HepG2 (cell line): ENCODE results near the gene CPPED1. TPM values are rescaled to one million over a fixed set of nuclear protein-coding genes. Genes with fewer than 3 reads are reported as not detected.

Experiments used
- ARNTL ChIP-seq: sonication (generic); formaldehyde crosslinking; IDR thresholded peaks from 2 replicates; pipeline ENCODE4 v1.4.0; 2020; ENCODE audit warnings: mild to moderate bottlenecking, missing genetic modification reagents
- FOXA1 ChIP-seq, 2 experiments: fragments of 450-650 bp in 1 of 2; sonication (generic) in 1 of 2; formaldehyde crosslinking in 1 of 2; IDR thresholded peaks; 2 replicates each; pipeline versions ENCODE4 v1.4.0 to v1.6.1; 2016 to 2020; ENCODE audit warnings: missing genetic modification reagents in 1 of 2
- FOXJ3 ChIP-seq: sonication (generic); formaldehyde crosslinking; IDR thresholded peaks from 2 replicates; pipeline ENCODE4 v1.4.0; 2020; ENCODE audit warnings: missing genetic modification reagents, mild to moderate bottlenecking, borderline replicate concordance
- GATAD2A ChIP-seq: IDR thresholded peaks from 2 replicates; pipeline ENCODE4 v1.6.1; 2016
- HBP1 ChIP-seq: IDR thresholded peaks from 2 replicates; pipeline ENCODE4 v1.6.1; 2016; ENCODE audit warnings: low read depth, control low read depth
- HIC2 ChIP-seq: sonication (generic); formaldehyde crosslinking; IDR thresholded peaks from 2 replicates; pipeline ENCODE4 v1.9.0; 2022; ENCODE audit warnings: low read depth, missing genetic modification reagents
- KLF9 ChIP-seq: IDR thresholded peaks from 2 replicates; pipeline ENCODE4 v1.6.1; 2016; ENCODE audit warnings: low read depth
- MZF1 ChIP-seq: sonication (generic); formaldehyde crosslinking; IDR thresholded peaks from 2 replicates; pipeline ENCODE4 v1.8.1; 2023; ENCODE audit warnings: mild to moderate bottlenecking, missing genetic modification reagents, borderline replicate concordance
- NAIF1 ChIP-seq: sonication (generic); formaldehyde crosslinking; IDR thresholded peaks from 2 replicates; pipeline ENCODE4 v1.5.0; 2020; ENCODE audit warnings: mild to moderate bottlenecking, missing genetic modification reagents, borderline replicate concordance
- NFKB2 ChIP-seq: sonication (generic); formaldehyde crosslinking; IDR thresholded peaks from 2 replicates; pipeline ENCODE4 v1.4.0; 2020; ENCODE audit warnings: missing genetic modification reagents, borderline replicate concordance
- RAD21 ChIP-seq: fragments of 450-650 bp; formaldehyde crosslinking; IDR thresholded peaks from 2 replicates; pipeline ENCODE4 v1.5.0; 2020; ENCODE audit warnings: mild to moderate bottlenecking
- SETDB1 ChIP-seq: sonication (generic); formaldehyde crosslinking; IDR thresholded peaks from 2 replicates; pipeline ENCODE4 v1.5.1; 2020; ENCODE audit warnings: missing genetic modification reagents, mild to moderate bottlenecking, borderline replicate concordance
- SP1 ChIP-seq, 2 experiments: fragments of 450-650 bp in 1 of 2; sonication (generic) in 1 of 2; formaldehyde crosslinking in 1 of 2; IDR thresholded peaks; 2 replicates each; pipeline versions ENCODE4 v1.4.0 to v1.6.1; 2016 to 2020; ENCODE audit warnings: missing genetic modification reagents in 1 of 2
- STAT5B ChIP-seq: sonication (generic); formaldehyde crosslinking; IDR thresholded peaks from 2 replicates; pipeline ENCODE4 v1.4.0; 2020; ENCODE audit warnings: missing genetic modification reagents
- TGIF2 ChIP-seq: IDR thresholded peaks from 2 replicates; pipeline ENCODE4 v1.6.1; 2016; ENCODE audit warnings: control low read depth, missing compliant biosample characterization
- THAP11 ChIP-seq: IDR thresholded peaks from 2 replicates; pipeline ENCODE4 v1.6.1; 2016; ENCODE audit warnings: missing biosample characterization, missing genetic modification reagents
- THYN1 ChIP-seq: sonication (generic); formaldehyde crosslinking; IDR thresholded peaks from 2 replicates; pipeline ENCODE4 v1.8.1; 2023; ENCODE audit warnings: low read depth, mild to moderate bottlenecking, moderate library complexity, missing genetic modification reagents, borderline replicate concordance
- YEATS2 ChIP-seq: sonication (generic); formaldehyde crosslinking; IDR thresholded peaks from 2 replicates; pipeline ENCODE4 v1.4.0; 2020; ENCODE audit warnings: missing genetic modification reagents, borderline replicate concordance
- ZNF333 ChIP-seq: sonication (generic); formaldehyde crosslinking; IDR thresholded peaks from 2 replicates; pipeline ENCODE4 v1.4.0; 2020; ENCODE audit warnings: mild to moderate bottlenecking, missing genetic modification reagents, borderline replicate concordance
- ZNF547 ChIP-seq: sonication (generic); formaldehyde crosslinking; IDR thresholded peaks from 2 replicates; pipeline ENCODE4 v1.5.1; 2020; ENCODE audit warnings: mild to moderate bottlenecking, missing genetic modification reagents
- ZNF670 ChIP-seq: sonication (generic); formaldehyde crosslinking; IDR thresholded peaks from 2 replicates; pipeline ENCODE4 v1.8.0; 2022; ENCODE audit warnings: mild to moderate bottlenecking, missing genetic modification reagents, borderline replicate concordance
- ZNF841 ChIP-seq: sonication (generic); formaldehyde crosslinking; IDR thresholded peaks from 2 replicates; pipeline ENCODE4 v1.8.1; 2023; ENCODE audit warnings: missing genetic modification reagents, borderline replicate concordance
- ZNF878 ChIP-seq: sonication (generic); formaldehyde crosslinking; IDR thresholded peaks from 2 replicates; pipeline ENCODE4 v1.8.1; 2023; ENCODE audit warnings: mild to moderate bottlenecking, missing genetic modification reagents, moderate library complexity
- polyA plus RNA-seq, 8 experiments: library from polyadenylated mRNA; depleted of rRNA in 3 of 8; stranded (reverse) in 7 of 8; unstranded in 1 of 8; fragments of >200 nt; fragmentation: Illumina TruSeq in 4 of 8; extraction: Trizol in 4 of 8; gene quantifications; 2 replicates each; pipeline versions ENCODE4 v1.2.1 to v1.2.3, GENCODE V29; 2011 to 2016; ENCODE audit warnings: low read depth in 4 of 8, missing spikeins in 1 of 8, mixed read lengths in 1 of 8; ENCODE audit not compliant: insufficient read depth in 1 of 8
- total RNA-seq, 5 experiments: library from RNA; depleted of rRNA; stranded (reverse); fragments of >200 nt; fragmentation: Illumina TruSeq; extraction: Trizol; gene quantifications; 2 replicates each; pipeline ENCODE4 v1.2.3, GENCODE V29; 2016; ENCODE audit warnings: low read depth in 1 of 5
- TF ChIP-seq, protein P1 (sequence below): sonication (generic); formaldehyde crosslinking; IDR thresholded peaks from 2 replicates; pipeline ENCODE4 v1.4.0; 2020; ENCODE audit warnings: mild to moderate bottlenecking, missing genetic modification reagents
- TF ChIP-seq, protein P2 (sequence below): sonication (generic); formaldehyde crosslinking; IDR thresholded peaks from 2 replicates; pipeline ENCODE4 v1.5.0; 2020; ENCODE audit warnings: mild to moderate bottlenecking, low read depth, missing genetic modification reagents, borderline replicate concordance
- TF ChIP-seq, protein P3 (sequence below): sonication (generic); formaldehyde crosslinking; IDR thresholded peaks from 2 replicates; pipeline ENCODE4 v1.5.0; 2020; ENCODE audit warnings: missing genetic modification reagents

Gene CPPED1
- total and polyA plus RNA-seq, 2 of the 13 experiments (the other 11 are each of a cell fraction or from before 2014, with no cell fraction given), result 66.6 to 71.3 TPM

- TF ChIP-seq ZNF670 (CRISPR knock-in tag), result no peak
- TF ChIP-seq HIC2 (CRISPR knock-in tag), result peak; percentile 38; the same call in 1 of the 2 replicates
- TF ChIP-seq ZNF547 (CRISPR knock-in tag), result no peak
- TF ChIP-seq SETDB1 (CRISPR knock-in tag), result no peak
- no peak for TF ChIP-seq NAIF1 (CRISPR knock-in tag)
- TF ChIP-seq HBP1 (CRISPR knock-in tag), result peak; percentile 95
- TF ChIP-seq SP1 (IDR thresholded peaks at IDR 0.05), result no peak
- peak; percentile 29; the same call in 1 of the 2 replicates for TF ChIP-seq SP1 (CRISPR knock-in tag; IDR thresholded peaks at IDR 0.05)
- peak; percentile 87; the same call in 1 of the 2 replicates for TF ChIP-seq YEATS2 (CRISPR knock-in tag)
- peak; percentile 79; the same call in 1 of the 2 replicates for TF ChIP-seq ZNF878 (CRISPR knock-in tag)
- peak; percentile 66 for TF ChIP-seq THAP11 (CRISPR knock-in tag)
- TF ChIP-seq MZF1 (CRISPR knock-in tag), result no peak
- peak; percentile 94; the same call in 1 of the 2 replicates for TF ChIP-seq ZNF333 (CRISPR knock-in tag)
- peak; percentile 84 for TF ChIP-seq ZNF841 (CRISPR knock-in tag)
- no peak for TF ChIP-seq FOXA1 (IDR thresholded peaks at IDR 0.05)
- TF ChIP-seq FOXA1 (CRISPR knock-in tag; IDR thresholded peaks at IDR 0.05), result no peak
- TF ChIP-seq, protein P1, sequence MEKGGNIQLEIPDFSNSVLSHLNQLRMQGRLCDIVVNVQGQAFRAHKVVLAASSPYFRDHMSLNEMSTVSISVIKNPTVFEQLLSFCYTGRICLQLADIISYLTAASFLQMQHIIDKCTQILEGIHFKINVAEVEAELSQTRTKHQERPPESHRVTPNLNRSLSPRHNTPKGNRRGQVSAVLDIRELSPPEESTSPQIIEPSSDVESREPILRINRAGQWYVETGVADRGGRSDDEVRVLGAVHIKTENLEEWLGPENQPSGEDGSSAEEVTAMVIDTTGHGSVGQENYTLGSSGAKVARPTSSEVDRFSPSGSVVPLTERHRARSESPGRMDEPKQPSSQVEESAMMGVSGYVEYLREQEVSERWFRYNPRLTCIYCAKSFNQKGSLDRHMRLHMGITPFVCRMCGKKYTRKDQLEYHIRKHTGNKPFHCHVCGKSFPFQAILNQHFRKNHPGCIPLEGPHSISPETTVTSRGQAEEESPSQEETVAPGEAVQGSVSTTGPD (CRISPR knock-in tag), result no peak
- no peak for TF ChIP-seq FOXJ3
- peak; percentile 96 for TF ChIP-seq TGIF2
- TF ChIP-seq, protein P2, sequence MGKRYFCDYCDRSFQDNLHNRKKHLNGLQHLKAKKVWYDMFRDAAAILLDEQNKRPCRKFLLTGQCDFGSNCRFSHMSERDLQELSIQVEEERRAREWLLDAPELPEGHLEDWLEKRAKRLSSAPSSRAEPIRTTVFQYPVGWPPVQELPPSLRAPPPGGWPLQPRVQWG (CRISPR knock-in tag), result no peak
- TF ChIP-seq KLF9 (CRISPR knock-in tag), result peak; percentile 88; the same call in 1 of the 2 replicates
- TF ChIP-seq ARNTL, result peak; percentile 77; the same call in 1 of the 2 replicates
- peak; percentile 92 for TF ChIP-seq NFKB2 (CRISPR knock-in tag)
- no peak for TF ChIP-seq THYN1 (CRISPR knock-in tag)
- peak; percentile 51 for TF ChIP-seq GATAD2A
- peak; percentile 92; the same call in 1 of the 2 replicates for TF ChIP-seq STAT5B (CRISPR knock-in tag)
- TF ChIP-seq RAD21, result peak; percentile 61
- TF ChIP-seq, protein P3, sequence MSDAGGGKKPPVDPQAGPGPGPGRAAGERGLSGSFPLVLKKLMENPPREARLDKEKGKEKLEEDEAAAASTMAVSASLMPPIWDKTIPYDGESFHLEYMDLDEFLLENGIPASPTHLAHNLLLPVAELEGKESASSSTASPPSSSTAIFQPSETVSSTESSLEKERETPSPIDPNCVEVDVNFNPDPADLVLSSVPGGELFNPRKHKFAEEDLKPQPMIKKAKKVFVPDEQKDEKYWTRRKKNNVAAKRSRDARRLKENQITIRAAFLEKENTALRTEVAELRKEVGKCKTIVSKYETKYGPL (CRISPR knock-in tag), result peak; percentile 87; the same call in 1 of the 2 replicates
These were observed 142.0 kb downstream of the CPPED1 start (continued) for GRCh38 chr16:12661656-12662172.
